GM10248 (cell line): Measurements from ENCODE around the gene UNC13C.

Source experiments
- CTCF ChIA-PET: fragments of 300-600 bp; sonication (Branson Sonifier 250); formaldehyde crosslinking; extraction: SDS; loops from one replicate; lab custom pipeline; 2021; ENCODE audit warnings: antibody characterized with exemption; lab: Yijun Ruan, JAX
- POLR2A ChIA-PET: fragments of 350-650 bp; sonication (Branson Sonifier 250); formaldehyde crosslinking; extraction: SDS; loops from one replicate; lab custom pipeline; 2020; ENCODE audit warnings: antibody characterized with exemption; lab: Yijun Ruan, JAX
- DNase-seq: peaks from one replicate; pipeline ENCODE4 v3.0.0; 2012; ENCODE audit errors: extremely low spot score
- TF ChIP-seq, protein P1 (sequence below): IDR thresholded peaks from 2 replicates; pipeline ENCODE4 v1.5.1; 2012; ENCODE audit warnings: mild to moderate bottlenecking, low read depth; ENCODE audit errors: extremely low read depth, missing control alignments, control extremely low read depth

The UNC13C gene

GRCh38 chr15:54102704-54103103 is 124.5 kb downstream of the UNC13C start:
- DNase-seq = no peak
- POLR2A ChIA-PET = no interaction called here
- CTCF ChIA-PET = interaction anchor here (1.5 kb wide), 1 partner anchor 20 kb away, joined by 4 read pairs; no protein-coding TSS in a partner anchor
- TF ChIP-seq, protein P1, sequence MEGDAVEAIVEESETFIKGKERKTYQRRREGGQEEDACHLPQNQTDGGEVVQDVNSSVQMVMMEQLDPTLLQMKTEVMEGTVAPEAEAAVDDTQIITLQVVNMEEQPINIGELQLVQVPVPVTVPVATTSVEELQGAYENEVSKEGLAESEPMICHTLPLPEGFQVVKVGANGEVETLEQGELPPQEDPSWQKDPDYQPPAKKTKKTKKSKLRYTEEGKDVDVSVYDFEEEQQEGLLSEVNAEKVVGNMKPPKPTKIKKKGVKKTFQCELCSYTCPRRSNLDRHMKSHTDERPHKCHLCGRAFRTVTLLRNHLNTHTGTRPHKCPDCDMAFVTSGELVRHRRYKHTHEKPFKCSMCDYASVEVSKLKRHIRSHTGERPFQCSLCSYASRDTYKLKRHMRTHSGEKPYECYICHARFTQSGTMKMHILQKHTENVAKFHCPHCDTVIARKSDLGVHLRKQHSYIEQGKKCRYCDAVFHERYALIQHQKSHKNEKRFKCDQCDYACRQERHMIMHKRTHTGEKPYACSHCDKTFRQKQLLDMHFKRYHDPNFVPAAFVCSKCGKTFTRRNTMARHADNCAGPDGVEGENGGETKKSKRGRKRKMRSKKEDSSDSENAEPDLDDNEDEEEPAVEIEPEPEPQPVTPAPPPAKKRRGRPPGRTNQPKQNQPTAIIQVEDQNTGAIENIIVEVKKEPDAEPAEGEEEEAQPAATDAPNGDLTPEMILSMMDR = no peak

GRCh38 chr15:54109014-54109413 is 130.8 kb downstream of the UNC13C start:
- TF ChIP-seq, protein P1 = no peak

GRCh38 chr15:54119051-54119450 is 140.8 kb downstream of the UNC13C start:
- no peak for DNase-seq
- ChIA-PET CTCF (interaction anchor here (1.3 kb wide), 1 partner anchor 9 kb away, joined by 3 read pairs; no protein-coding TSS in a partner anchor), POLR2A (no interaction called here)
- TF ChIP-seq, protein P1 = no peak

More at GRCh38 chr15:54109014-54109413, 130.8 kb downstream of the UNC13C start:
- ChIA-PET POLR2A (no interaction called here), CTCF (interaction anchor here (1.2 to 1.3 kb wide), 2 partner anchors 22 to 26 kb away, joined by 3 read pairs; no protein-coding TSS in a partner anchor)
- no peak for DNase-seq

- no peak for DNase-seq
- ChIA-PET CTCF (no interaction called here), POLR2A (no interaction called here)
- TF ChIP-seq, protein P1 = no peak
Measured at GRCh38 chr15:54120949-54121463, 142.8 kb downstream of the UNC13C start.

DNA sequence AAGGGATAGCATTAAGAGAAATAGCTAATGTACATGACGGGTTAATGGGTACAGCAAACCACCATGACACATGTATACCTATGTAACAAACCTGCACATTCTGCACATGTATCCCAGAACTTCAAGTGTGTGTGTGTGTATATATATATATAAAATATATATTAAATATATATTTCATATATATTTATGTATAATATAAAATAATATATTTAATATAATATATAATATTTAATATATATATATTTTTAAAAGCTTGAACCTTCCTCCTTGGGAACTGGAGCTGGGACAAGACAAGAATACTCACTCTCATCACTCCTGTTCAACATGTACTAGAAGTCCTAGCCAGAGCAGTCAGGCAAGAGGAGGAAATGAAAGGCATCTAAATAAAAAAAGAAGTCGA is 149.3 kb downstream of the UNC13C start:
- TF ChIP-seq, protein P1 = no peak
- CTCF ChIA-PET = no interaction called here
- POLR2A ChIA-PET = no interaction called here
- no peak for DNase-seq

- TF ChIP-seq, protein P1 = no peak
- DNase-seq = no peak
- POLR2A ChIA-PET = no interaction called here
- CTCF ChIA-PET = interaction anchor here (1.6 kb wide), 1 partner anchor 20 kb away, joined by 3 read pairs; no protein-coding TSS in a partner anchor
Measured at GRCh38 chr15:54131410-54131809, 153.2 kb downstream of the UNC13C start.
